NCI-H524 (cell line): ENCODE data around the gene ATP6V0C.
A peak's percentile ranks its signal among the peaks of the same experiment; 100 is the strongest.

ENCODE experiments used
- DNase-seq, 2 experiments: peaks; one replicate each; lab custom pipeline; 2025; lab: John Stamatoyannopoulos, UW

ATP6V0C gene

GRCh38 chr16:2513405-2514332 lies at the start of gene ATP6V0C:
TSS of gene ATP6V0C (plus strand) at chr16:2513952. CDS start at chr16:2514104, 152 bp downstream.
- peak; percentile 85 to 95 for DNase-seq

- peak in 1 of 2 experiments; percentile 57 for DNase-seq
Measured at GRCh38 chr16:2464333-2464732, 49.4 kb upstream of the ATP6V0C start.

GRCh38 chr16:2465653-2466415 lies 47.9 kb upstream of the ATP6V0C start:
- peak in 1 of 2 experiments; percentile 59 for DNase-seq

- no peak for DNase-seq
Measured at GRCh38 chr16:2466667-2467527, 46.9 kb upstream of the ATP6V0C start.

GRCh38 chr16:2467528-2468232 lies 46.1 kb upstream of the ATP6V0C start:
- peak; percentile 78 to 92 for DNase-seq

GRCh38 chr16:2468233-2468724 lies 45.5 kb upstream of the ATP6V0C start:
- no peak for DNase-seq

GRCh38 chr16:2468725-2469398 lies 44.9 kb upstream of the ATP6V0C start:
- peak; percentile 99 to 100 for DNase-seq

GRCh38 chr16:2469399-2470233 lies 44.1 kb upstream of the ATP6V0C start:
- DNase-seq = peak in 1 of 2 experiments; percentile 82

- DNase-seq = no peak
Measured at GRCh38 chr16:2470234-2470601, 43.5 kb upstream of the ATP6V0C start.

GRCh38 chr16:2470603-2471015 lies 43.1 kb upstream of the ATP6V0C start:
- peak; percentile 98 to 99 for DNase-seq

GRCh38 chr16:2471016-2471652 lies 42.6 kb upstream of the ATP6V0C start, which contains the start of gene NTN3:
TSS of gene NTN3 (plus strand) at chr16:2471297. CDS start at chr16:2471702, 405 bp downstream.
- peak; percentile 92 to 95 for DNase-seq

GRCh38 chr16:2471653-2472487 lies 41.9 kb upstream of the ATP6V0C start:
- DNase-seq = peak in 1 of 2 experiments; percentile 46

- no peak for DNase-seq
Measured at GRCh38 chr16:2472488-2472864, 41.3 kb upstream of the ATP6V0C start.

- peak in 1 of 2 experiments; percentile 34 for DNase-seq
Measured at GRCh38 chr16:2472885-2473445, 40.8 kb upstream of the ATP6V0C start.

GRCh38 chr16:2473446-2473926 lies 40.3 kb upstream of the ATP6V0C start:
- DNase-seq = peak; percentile 39 to 79

- peak in 1 of 2 experiments; percentile 68 for DNase-seq
Measured at GRCh38 chr16:2473999-2474876, 39.5 kb upstream of the ATP6V0C start.
